Measurements from ENCODE around the gene CYP4F3.
"Not testable (repeated sequence)": the region's sequence is repeated elsewhere in the genome, so short reads cannot be mapped to it uniquely, and the experiment has no call there.

Gene CYP4F3, protein sequence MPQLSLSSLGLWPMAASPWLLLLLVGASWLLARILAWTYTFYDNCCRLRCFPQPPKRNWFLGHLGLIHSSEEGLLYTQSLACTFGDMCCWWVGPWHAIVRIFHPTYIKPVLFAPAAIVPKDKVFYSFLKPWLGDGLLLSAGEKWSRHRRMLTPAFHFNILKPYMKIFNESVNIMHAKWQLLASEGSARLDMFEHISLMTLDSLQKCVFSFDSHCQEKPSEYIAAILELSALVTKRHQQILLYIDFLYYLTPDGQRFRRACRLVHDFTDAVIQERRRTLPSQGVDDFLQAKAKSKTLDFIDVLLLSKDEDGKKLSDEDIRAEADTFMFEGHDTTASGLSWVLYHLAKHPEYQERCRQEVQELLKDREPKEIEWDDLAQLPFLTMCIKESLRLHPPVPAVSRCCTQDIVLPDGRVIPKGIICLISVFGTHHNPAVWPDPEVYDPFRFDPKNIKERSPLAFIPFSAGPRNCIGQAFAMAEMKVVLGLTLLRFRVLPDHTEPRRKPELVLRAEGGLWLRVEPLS

DNA sequence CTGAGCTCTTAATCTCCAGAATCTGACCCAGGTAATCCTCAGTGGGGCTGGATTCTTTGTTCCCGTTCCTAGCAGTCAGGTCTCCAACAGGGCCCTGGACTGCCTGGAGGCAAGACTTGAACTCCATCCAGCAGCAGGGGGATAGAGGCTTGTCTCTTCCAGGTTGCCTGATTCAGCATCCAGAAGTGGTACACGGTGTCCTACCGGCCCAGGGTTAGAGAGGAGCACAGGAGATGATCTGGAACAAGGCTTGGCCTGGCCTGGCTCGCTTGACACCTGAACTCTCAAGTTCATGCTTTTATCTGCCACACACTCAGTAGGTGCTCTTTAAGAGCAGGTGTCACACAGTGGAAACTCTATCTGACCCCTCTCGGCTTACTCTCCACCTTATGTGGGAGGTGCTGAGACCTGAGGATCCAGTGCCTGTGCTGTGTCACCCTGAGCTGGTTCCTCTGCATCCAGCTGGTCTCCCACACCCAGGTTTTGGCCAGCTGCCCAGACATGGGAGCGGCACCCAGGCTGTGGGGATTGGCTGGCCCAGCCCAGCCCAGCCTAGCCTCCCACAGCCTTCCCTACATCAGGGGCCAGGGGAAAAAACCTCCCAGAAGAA is at the start of gene CYP4F3:
TSS of gene CYP4F3 (plus strand) at position 604 of the 610 bp plus-strand sequence. CDS start 519 bp downstream, outside the sequence.
- no peak for DNase-seq (ENCODE audit: low spot score)

GRCh38 chr19:15591796-15592195 is 48.9 kb upstream of the CYP4F3 start:
- no peak for DNase-seq (ENCODE audit: low spot score)

GRCh38 chr19:15592506-15592905 is 48.2 kb upstream of the CYP4F3 start:
- DNase-seq (ENCODE audit: low spot score), result not testable (repeated sequence)

DNA sequence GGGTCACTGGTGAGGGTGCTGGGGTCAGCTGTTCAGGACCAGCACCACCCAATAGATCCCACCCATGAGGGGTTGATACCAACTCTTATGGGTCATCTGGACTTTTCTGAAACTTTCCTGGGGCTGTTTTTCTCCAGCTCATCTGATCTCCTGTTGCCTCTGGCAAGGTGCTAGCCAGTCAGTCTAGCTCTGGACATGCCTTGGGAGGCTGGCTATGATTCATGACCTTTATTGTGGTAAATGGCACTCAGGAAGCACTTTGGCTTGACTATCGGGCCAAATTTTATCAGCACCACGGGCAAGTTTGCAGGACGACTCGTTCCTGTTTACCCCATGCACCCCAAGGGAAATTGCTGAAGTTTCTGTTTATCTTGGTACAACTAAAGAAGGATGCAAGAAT is 46.9 kb upstream of the CYP4F3 start:
- not testable (repeated sequence) for DNase-seq (ENCODE audit: low spot score)

DNA sequence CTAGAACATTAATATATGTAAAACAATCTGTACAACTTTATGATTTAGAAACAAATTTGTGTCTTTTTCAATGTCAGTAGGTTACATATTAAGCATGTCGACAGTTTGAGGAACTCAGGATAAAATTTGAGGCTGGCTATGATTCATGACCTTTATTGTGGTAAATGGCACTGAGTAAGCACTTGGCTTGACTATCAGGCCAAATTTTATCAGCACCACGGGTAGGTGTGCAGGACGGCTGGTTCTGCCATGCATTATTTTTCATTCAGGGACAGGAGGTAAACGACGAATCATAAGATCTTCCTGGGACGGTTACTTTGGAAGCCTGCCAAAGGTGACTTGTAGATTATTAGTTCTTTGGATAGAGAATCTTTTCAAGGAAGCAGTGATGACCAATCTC is 45.6 kb upstream of the CYP4F3 start:
- no peak for DNase-seq (ENCODE audit: low spot score)

DNA sequence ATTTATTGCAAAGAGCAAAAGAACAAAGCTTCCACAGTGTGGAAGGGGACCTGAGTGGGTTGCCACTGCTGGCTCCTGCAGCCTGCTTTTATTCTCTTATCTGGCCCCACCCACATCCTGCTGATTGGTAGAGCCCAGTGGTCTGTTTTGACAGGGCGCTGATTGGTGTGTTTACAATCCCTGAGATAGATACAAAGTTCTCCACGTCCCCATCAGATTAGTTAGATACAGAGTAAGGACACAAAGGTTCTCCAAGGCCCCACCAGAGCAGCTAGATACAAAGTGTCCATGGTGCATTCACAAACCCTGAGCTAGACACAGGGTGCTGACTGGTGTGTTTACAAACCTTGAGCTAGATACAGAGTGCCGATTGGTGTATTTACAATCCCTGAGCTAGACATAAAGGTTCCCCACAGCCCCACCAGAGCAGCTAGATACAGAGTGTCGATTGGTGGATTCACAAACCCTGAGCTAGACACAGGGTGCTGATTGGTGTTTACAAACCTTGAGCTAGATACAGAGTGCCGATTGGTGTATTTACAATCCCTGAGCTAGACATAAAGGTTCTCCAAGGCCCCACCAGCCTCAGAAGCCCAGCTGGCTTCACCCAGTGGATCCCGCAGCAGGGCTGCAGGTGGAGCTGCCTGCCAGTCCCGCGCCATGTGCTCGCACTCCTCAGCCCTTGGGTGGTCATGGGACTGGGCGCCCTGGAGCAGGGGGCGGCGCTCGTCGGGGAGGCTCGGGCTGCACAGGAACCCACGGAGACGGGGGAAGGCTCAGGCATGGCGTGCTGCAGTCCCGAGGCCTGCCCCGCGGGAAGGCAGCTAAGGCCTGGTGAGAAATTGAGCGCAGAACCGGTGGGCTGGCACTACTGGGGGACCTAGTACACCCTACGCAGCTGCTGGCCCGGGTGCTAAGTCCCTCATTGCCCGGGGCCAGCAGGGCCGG is 32.4 kb upstream of the CYP4F3 start:
- DNase-seq (ENCODE audit: low spot score), result not testable (repeated sequence)

- DNase-seq (ENCODE audit: low spot score), result no peak
Measured at GRCh38 chr19:15609261-15609660, 31.4 kb upstream of the CYP4F3 start.

GRCh38 chr19:15612342-15612741 is 28.4 kb upstream of the CYP4F3 start:
- no peak for DNase-seq (ENCODE audit: low spot score)

DNA sequence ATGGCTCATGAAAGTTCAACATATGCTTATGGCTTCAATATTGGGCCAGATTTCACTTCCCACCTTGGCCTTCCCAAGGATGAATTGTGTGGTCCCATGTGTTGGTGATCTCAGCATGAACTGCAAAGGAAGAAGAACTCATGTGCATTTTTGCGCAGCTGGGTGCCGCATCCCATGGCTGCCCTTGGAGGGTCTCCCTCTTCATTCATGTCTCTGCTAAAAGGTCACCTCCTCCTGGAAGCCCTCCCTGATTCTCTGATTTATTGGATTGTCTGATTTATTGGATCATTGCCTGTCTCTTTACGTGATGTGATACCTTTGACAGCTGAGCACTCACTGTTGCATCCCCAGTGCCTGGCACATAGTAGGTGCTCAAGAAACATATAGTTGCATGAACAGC is 27.4 kb upstream of the CYP4F3 start:
- no peak for DNase-seq (ENCODE audit: low spot score)

GRCh38 chr19:15614507-15615379 is 26.0 kb upstream of the CYP4F3 start, which contains the start of gene CYP4F8:
TSS of gene CYP4F8 (plus strand) at chr19:15615218. CDS start at chr19:15615617, 399 bp downstream.
- DNase-seq (ENCODE audit: low spot score), result no peak

DNA sequence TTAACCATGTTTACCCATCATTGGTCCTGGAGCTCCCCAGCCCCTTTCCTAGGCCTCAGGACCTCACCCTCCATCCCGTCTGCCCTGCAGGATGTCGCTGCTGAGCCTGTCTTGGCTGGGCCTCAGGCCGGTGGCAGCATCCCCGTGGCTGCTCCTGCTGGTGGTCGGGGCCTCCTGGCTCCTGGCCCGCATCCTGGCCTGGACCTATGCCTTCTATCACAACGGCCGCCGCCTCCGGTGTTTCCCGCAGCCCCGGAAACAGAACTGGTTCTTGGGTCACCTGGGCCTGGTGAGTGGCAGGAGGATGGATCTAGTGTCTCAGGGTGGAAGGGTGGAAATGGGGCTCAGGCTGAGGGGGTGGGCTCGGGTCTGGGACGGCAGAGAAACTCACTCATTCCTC is 25.2 kb upstream of the CYP4F3 start:
- no peak for DNase-seq (ENCODE audit: low spot score)

- no peak for DNase-seq (ENCODE audit: low spot score)
Measured at GRCh38 chr19:15616183-15616582, 24.5 kb upstream of the CYP4F3 start.

DNA sequence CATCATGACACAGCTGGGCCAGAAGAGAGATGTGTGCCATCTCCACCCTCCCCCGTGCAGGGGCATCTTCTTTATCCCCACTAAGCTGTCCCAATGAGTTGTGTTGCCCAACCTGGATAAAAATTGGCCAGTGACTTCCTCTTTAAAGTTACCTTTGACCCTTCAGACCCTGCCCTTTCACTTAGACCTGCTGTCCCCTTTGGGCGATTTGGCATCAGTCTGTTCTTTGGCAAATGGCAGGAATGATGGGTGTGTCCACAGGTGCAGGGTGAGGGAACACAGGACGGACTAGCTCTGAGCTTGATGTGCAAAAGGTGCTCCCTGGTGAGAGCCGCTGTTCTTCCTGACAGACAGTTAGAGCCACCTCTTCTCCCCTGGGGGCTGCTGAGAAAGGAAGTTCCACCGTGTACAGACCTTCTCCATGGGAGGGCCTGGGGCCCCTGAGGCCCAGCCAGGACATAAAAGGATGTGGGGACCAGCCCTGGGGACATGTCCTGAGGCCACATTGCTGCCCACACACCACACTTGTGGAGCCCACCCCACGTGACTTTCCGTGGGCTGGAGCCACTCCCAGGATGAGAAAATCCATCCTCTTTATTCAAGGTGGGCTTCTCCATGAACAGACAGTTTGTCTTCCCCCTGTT is 23.9 kb upstream of the CYP4F3 start:
- DNase-seq (ENCODE audit: low spot score), result no peak

DNA sequence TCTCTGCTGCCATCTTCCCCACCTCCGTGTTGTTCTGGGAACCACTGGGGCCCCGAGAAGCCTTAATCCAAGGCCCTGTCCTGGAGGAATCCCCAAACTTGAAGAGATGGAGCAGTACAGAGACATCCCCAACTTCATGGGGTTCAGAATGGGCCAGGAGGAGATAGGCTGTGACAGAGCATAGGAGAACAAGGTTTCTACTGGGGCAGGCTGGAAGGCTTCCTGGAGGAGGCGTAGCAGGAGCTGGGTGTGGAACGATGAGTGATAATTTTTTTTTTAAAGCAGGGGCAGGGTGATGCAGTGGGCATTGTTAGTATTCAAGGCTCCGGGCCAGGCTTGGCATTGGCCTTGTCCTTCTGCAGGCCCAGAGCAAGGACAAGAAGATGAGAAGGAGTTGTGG is 22.4 kb upstream of the CYP4F3 start:
- no peak for DNase-seq (ENCODE audit: low spot score)

GRCh38 chr19:15621801-15622200 is 18.9 kb upstream of the CYP4F3 start:
- no peak for DNase-seq (ENCODE audit: low spot score)

- DNase-seq (ENCODE audit: low spot score), result no peak
Measured at GRCh38 chr19:15622991-15623390, 17.7 kb upstream of the CYP4F3 start.

- no peak for DNase-seq (ENCODE audit: low spot score)
Measured at GRCh38 chr19:15623711-15624318, 16.9 kb upstream of the CYP4F3 start.

DNA sequence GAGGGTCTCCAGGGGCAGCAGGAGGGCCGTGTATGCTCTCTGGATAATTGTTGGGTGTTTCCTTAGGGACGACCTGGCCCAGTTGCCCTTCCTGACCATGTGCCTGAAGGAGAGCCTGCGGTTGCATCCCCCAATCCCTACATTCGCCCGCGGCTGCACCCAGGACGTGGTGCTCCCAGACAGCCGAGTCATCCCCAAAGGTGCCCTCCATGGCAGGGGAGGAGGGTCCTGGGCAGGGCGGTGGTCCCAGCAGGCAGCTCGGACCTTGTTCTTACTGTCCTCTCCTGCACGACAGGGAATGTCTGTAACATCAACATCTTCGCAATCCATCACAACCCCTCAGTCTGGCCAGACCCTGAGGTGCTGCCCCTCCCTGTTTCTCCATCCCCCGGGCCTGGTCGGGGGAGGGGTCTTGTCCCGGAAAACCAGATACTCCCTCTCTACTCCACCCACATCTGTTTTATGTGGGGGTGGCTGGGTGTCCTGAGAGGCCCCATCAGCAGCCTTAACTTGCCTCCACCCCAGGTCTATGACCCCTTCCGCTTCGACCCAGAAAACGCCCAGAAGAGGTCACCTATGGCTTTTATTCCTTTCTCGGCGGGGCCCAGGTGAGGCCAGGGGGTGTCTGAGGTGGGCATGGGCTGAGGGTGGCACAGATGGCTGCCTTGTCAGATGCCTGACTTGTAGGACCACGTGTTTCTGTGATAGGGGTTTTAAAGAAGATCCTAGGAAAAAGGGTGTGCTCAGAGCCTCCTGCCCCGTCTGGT is 12.3 kb upstream of the CYP4F3 start:
- DNase-seq (ENCODE audit: low spot score), result no peak

All from germinal center (tissue), 1 donor.